ENCODE measurements around the gene TCP10L.
A peak's percentile ranks its signal among the peaks of the same experiment; 100 is the strongest.

The TCP10L gene

GRCh38 chr21:32612075-32612998 is 27.0 kb upstream of the TCP10L start, which contains the start of gene CFAP298 (continued):
- TF ChIP-seq ZNF670 (tag by site-specific recombination; IDR thresholded peaks at IDR 0.05; ENCODE audit: low read depth) (no peak), ZBTB49 (tag by site-specific recombination; IDR thresholded peaks at IDR 0.05; ENCODE audit: low read depth) (no peak), HOXA7 (CRISPR knock-in tag; IDR thresholded peaks at IDR 0.05; ENCODE audit: borderline replicate concordance) (no peak), MEIS1 (CRISPR knock-in tag; IDR thresholded peaks at IDR 0.05; ENCODE audit: borderline replicate concordance) (no peak), ZNF629 (tag by site-specific recombination; IDR thresholded peaks at IDR 0.05) (peak; percentile 92), ATF2 (tag by site-specific recombination; IDR thresholded peaks at IDR 0.05; ENCODE audit: low read depth) (no peak), ELK4 (IDR thresholded peaks at IDR 0.05; ENCODE audit: borderline replicate concordance, low read depth, low read length) (peak; percentile 52; the same call in 1 of the 2 replicates), PBX3 (CRISPR knock-in tag; IDR thresholded peaks at IDR 0.05) (0 out of 2 replicates have a peak, but pooled peaks have one; percentile 58), ZNF175 (tag by site-specific recombination; IDR thresholded peaks at IDR 0.05) (no peak), ZNF280C (tag by site-specific recombination; IDR thresholded peaks at IDR 0.05) (no peak), SP2 (tag by site-specific recombination; IDR thresholded peaks at IDR 0.05) (peak; percentile 94), ZNF580 (tag by site-specific recombination; IDR thresholded peaks at IDR 0.05) (peak; percentile 95), WT1 (tag by site-specific recombination; IDR thresholded peaks at IDR 0.05) (peak; percentile 55; the same call in 1 of the 2 replicates), ZNF350 (tag by site-specific recombination; IDR thresholded peaks at IDR 0.05) (0 out of 2 replicates have a peak, but pooled peaks have one; percentile 36), ZNF10 (tag by site-specific recombination; IDR thresholded peaks at IDR 0.05) (no peak; the same call in 1 of the 2 replicates), ZNF274 (IDR thresholded peaks at IDR 0.05; ENCODE audit: low read length) (no peak), ZNF274 (tag by site-specific recombination; IDR thresholded peaks at IDR 0.05; ENCODE audit: borderline replicate concordance) (no peak), ZBTB17 (tag by site-specific recombination; IDR thresholded peaks at IDR 0.05) (peak; percentile 99), ZNF600 (tag by site-specific recombination; IDR thresholded peaks at IDR 0.05) (peak; percentile 95), ZNF501 (tag by site-specific recombination; IDR thresholded peaks at IDR 0.05) (no peak; the same call in 1 of the 2 replicates), AEBP2 (tag by site-specific recombination; IDR thresholded peaks at IDR 0.05; ENCODE audit: borderline replicate concordance) (no peak), REST (tag by site-specific recombination; IDR thresholded peaks at IDR 0.05) (peak; percentile 76)
